ENCODE results near the gene TUBB2A. TPM values are rescaled to one million over a fixed set of nuclear protein-coding genes. Genes with fewer than 3 reads are reported as not detected.
A peak's percentile ranks its signal among the peaks of the same experiment; 100 is the strongest.

Gene TUBB2A
- total and polyA plus RNA-seq, 2 of the 13 experiments (the other 11 are each of a cell fraction or from before 2014, with no cell fraction given), result 35.3 to 106 TPM

- TF ChIP-seq NR0B2 (CRISPR knock-in tag; IDR thresholded peaks at IDR 0.05) (no peak), ZBTB39 (CRISPR knock-in tag; IDR thresholded peaks at IDR 0.05) (no peak)
These were observed 39.4 kb upstream of the TUBB2A start (continued) for GRCh38 chr6:3196770-3197169.

- H3K9me3 ChIP-seq (ENCODE audit: low read length), result no peaks in the 10 kb centered on the region
- peak overlapping the region; percentile 46 to 67 (median 59) for H3K4me3 ChIP-seq (replicated peaks in 1 of 3; ENCODE audit: insufficient read depth in 1 of 3, low read depth in 2 of 3, low read length in 3 of 3)
- no peaks in the 10 kb centered on the region for H4K20me1 ChIP-seq (ENCODE audit: insufficient read depth, low read length)
- peaks cover 7% of the 10 kb centered on the region for H3K79me2 ChIP-seq (ENCODE audit: insufficient read depth, low read length)
- 26% methylated on average over 16 of the region's 16 CpGs for WGBS (ENCODE audit: low lambda C conversion rate)
- H3K27ac ChIP-seq (ENCODE audit: extremely low read length, insufficient read depth, low read length), result peak overlapping the region; percentile 66
- H3K36me3 ChIP-seq (replicated peaks in 1 of 2; ENCODE audit: control insufficient read depth in 1 of 2, insufficient read depth in 2 of 2, low read length in 2 of 2), result no peaks in the 10 kb centered on the region
- intact Hi-C loops (cut with micrococcal nuclease; ENCODE audit: unreplicated experiment) (loop anchor here (2.0 to 5.0 kb wide), 3 partner anchors 13 to 69 kb away; partner anchors contain the start of gene PSMG4), in situ Hi-C loops (cut with HindIII; ENCODE audit: extremely low pct_ligation_motif_present, low pct_unique_long_range_greater_than_20kb) (no loop called here)
- peak; percentile 90 for ATAC-seq
- ChIA-PET CTCF (ENCODE audit: low intra/inter-chr PET ratio, low total read pairs) (interaction anchor here (1.1 kb wide), 1 partner anchor 70 kb away, joined by 3 read pairs; no protein-coding TSS in a partner anchor), POLR2A (interaction anchor here (0.6 to 2.7 kb wide), 10 partner anchors 13 to 862 kb away, joined by 3 to 15 read pairs (median 3); partner anchors contain the start of gene TUBB2A)
- H3K27me3 ChIP-seq (ENCODE audit: control insufficient read depth in 1 of 2, insufficient read depth in 2 of 2, low read length in 2 of 2), result peaks cover 0 to 8% of the 10 kb centered on the region in 2 experiments; a peak in 1 of 5 replicates
- H3K4me2 ChIP-seq (ENCODE audit: low read depth, low read length), result peak overlapping the region; percentile 82
- peaks cover 39% of the 10 kb centered on the region for H3K4me1 ChIP-seq (ENCODE audit: insufficient read depth, low read length)
- peak; percentile 90 for DNase-seq (ENCODE audit: low spot score)
- no TSS peak for BruUV-seq (replicated peaks)
- peak overlapping the region; percentile 22 for H2AFZ ChIP-seq (ENCODE audit: low read length)
- FAIRE-seq, result peak; percentile 85
- peak overlapping the region; percentile 66 for H3K9ac ChIP-seq (ENCODE audit: insufficient read depth, low read depth, low read length)
- TF ChIP-seq ZNF124 (CRISPR knock-in tag; IDR thresholded peaks at IDR 0.05) (peak; percentile 61; the same call in 1 of the 2 replicates), ZBTB33 (CRISPR knock-in tag; IDR thresholded peaks at IDR 0.05) (no peak; the same call in 1 of the 2 replicates), ZNF777 (CRISPR knock-in tag; IDR thresholded peaks at IDR 0.05) (no peak), HIC2 (CRISPR knock-in tag; IDR thresholded peaks at IDR 0.05; ENCODE audit: low read depth) (peak; percentile 57; the same call in 1 of the 2 replicates), ZFP91 (CRISPR knock-in tag; IDR thresholded peaks at IDR 0.05; ENCODE audit: borderline replicate concordance) (peak; percentile 85), ZNF782 (CRISPR knock-in tag; IDR thresholded peaks at IDR 0.05; ENCODE audit: borderline replicate concordance) (0 out of 2 replicates have a peak, but pooled peaks have one; percentile 61), ATF7-NPFF (CRISPR knock-in tag; IDR thresholded peaks at IDR 0.05; ENCODE audit: low read depth) (peak; percentile 78; the same call in 1 of the 2 replicates), DMAP1 (CRISPR knock-in tag; IDR thresholded peaks at IDR 0.05) (peak; percentile 87), ZBTB7A (CRISPR knock-in tag; IDR thresholded peaks at IDR 0.05) (no peak)
These were observed 38.6 kb upstream of the TUBB2A start for GRCh38 chr6:3195695-3196497.

Measured in HepG2 (cell line).